HEK293T (cell line): ENCODE data around the gene ARID4A.

ENCODE experiments used
- CTCF ChIA-PET: fragments of 350-600 bp; formaldehyde crosslinking; extraction: SDS; loops from one replicate; lab custom pipeline; 2021; ENCODE audit warnings: antibody characterized with exemption, inconsistent platforms; lab: Yijun Ruan, JAX
- POLR2A ChIA-PET: fragments of 350-600 bp; formaldehyde crosslinking; extraction: SDS; loops from one replicate; lab custom pipeline; 2020; ENCODE audit warnings: antibody characterized with exemption, inconsistent platforms; lab: Yijun Ruan, JAX
- DNase-seq: peaks from one replicate; pipeline ENCODE4 v3.0.0; 2012; ENCODE audit warnings: mixed read lengths; ENCODE audit errors: extremely low spot score
- ARNT ChIP-seq: fragments of 450-650 bp; IDR thresholded peaks from 2 replicates; pipeline ENCODE4 v1.6.1; 2017; ENCODE audit warnings: mild to moderate bottlenecking
- BHLHE40 ChIP-seq: fragments of 450-650 bp; IDR thresholded peaks from 2 replicates; pipeline ENCODE4 v1.6.1; 2016; ENCODE audit warnings: mild to moderate bottlenecking, moderate library complexity, borderline replicate concordance
- CTBP1 ChIP-seq: fragments of 450-650 bp; IDR thresholded peaks from 2 replicates; pipeline ENCODE4 v1.6.1; 2016; ENCODE audit warnings: borderline replicate concordance
- ELF4 ChIP-seq: fragments of 450-650 bp; IDR thresholded peaks from 2 replicates; pipeline ENCODE4 v1.6.1; 2017; ENCODE audit warnings: antibody characterized with exemption
- FOXA1 ChIP-seq: fragments of 450-650 bp; IDR thresholded peaks from 2 replicates; pipeline ENCODE4 v1.6.1; 2016; ENCODE audit warnings: mild to moderate bottlenecking
- FOXK2 ChIP-seq: fragments of 450-650 bp; IDR thresholded peaks from 2 replicates; pipeline ENCODE4 v1.6.1; 2016; ENCODE audit warnings: mild to moderate bottlenecking
- FOXM1 ChIP-seq: fragments of 450-650 bp; IDR thresholded peaks from 2 replicates; pipeline ENCODE4 v1.6.1; 2017; ENCODE audit warnings: mild to moderate bottlenecking, borderline replicate concordance
- HDGF ChIP-seq: fragments of 450-650 bp; IDR thresholded peaks from 2 replicates; pipeline ENCODE4 v1.6.1; 2017; ENCODE audit warnings: antibody characterized with exemption, borderline replicate concordance
- L3MBTL2 ChIP-seq: fragments of 450-650 bp; conservative IDR thresholded peaks from 2 replicates; pipeline ENCODE4 v1.6.1; 2016; ENCODE audit warnings: mild to moderate bottlenecking
- LEF1 ChIP-seq: fragments of 450-650 bp; IDR thresholded peaks from 2 replicates; pipeline ENCODE4 v1.6.1; 2017; ENCODE audit warnings: mild to moderate bottlenecking, borderline replicate concordance
- NFRKB ChIP-seq: fragments of 450-650 bp; IDR thresholded peaks from 2 replicates; pipeline ENCODE4 v1.6.1; 2016; ENCODE audit warnings: mild to moderate bottlenecking, moderate library complexity
- SP1 ChIP-seq: fragments of 450-650 bp; IDR thresholded peaks from 2 replicates; pipeline ENCODE4 v1.6.1; 2017
- SUZ12 ChIP-seq: fragments of 450-650 bp; IDR thresholded peaks from 2 replicates; pipeline ENCODE4 v1.6.1; 2016; ENCODE audit warnings: mild to moderate bottlenecking
- TARDBP ChIP-seq: fragments of 450-650 bp; IDR thresholded peaks from 2 replicates; pipeline ENCODE4 v1.6.1; 2016
- ZNF384 ChIP-seq: fragments of 450-650 bp; IDR thresholded peaks from 2 replicates; pipeline ENCODE4 v1.6.1; 2016
- TF ChIP-seq, protein P1 (sequence below): fragments of 450-650 bp; IDR thresholded peaks from 2 replicates; pipeline ENCODE4 v1.6.1; 2016

Gene ARID4A

DNA sequence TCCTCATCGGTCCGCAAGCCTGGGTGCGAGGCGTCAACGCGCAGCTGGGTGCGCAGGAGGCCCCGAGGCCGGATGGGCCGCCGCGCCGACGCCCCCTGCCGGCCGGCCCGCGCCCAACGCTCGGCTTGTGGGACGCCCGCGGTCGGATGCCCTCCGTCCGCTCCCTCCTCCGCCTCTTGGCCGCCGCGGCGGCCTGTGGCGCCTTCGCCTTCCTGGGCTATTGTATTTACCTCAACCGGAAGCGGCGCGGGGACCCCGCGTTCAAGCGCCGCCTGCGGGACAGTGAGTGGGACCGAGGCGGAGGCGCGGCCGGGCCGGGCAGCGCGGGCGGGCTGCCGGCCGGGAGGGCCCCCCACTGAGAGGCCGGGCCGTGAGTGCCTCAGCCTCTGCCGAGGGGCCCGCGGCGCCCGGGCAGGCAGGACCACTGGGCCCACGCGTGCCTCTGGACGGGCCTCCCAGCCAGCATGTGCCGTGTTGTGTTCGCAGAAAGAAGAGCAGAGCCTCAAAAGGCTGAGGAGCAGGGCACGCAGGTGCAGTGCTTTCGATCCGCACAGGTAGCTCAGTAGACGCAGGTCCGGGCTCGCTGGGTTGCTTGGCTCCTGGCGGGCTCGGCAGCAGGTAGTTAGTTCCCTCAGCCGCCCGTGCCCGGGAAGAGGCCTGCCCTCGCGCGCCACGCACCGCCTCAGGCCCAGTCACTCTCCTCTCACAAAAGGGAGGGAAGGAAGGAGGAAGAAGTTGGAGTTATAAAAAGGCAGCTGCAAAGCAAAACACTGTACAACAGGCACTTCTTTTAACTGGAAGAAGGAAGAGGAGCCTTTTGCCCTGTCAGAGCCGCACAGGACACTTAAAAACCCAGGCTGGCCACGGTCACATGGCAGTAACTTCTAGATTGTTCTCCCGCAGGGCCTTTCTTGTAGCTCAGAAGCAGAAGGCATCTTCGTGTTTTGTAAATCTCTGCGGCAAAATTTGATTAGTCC, 97.7 kb downstream of the ARID4A start, which contains the start of gene TOMM20L:
Gene TOMM20L (plus strand): TSS at position 119 of the 977 bp plus-strand sequence. CDS start 28 bp downstream, at position 147.
- peak; percentile 89 for DNase-seq
- TF ChIP-seq ZNF384 (no peak), FOXM1 (0 out of 2 replicates have a peak, but pooled peaks have one; percentile 23), LEF1 (0 out of 2 replicates have a peak, but pooled peaks have one; percentile 83), BHLHE40 (no peak), SUZ12 (no peak), L3MBTL2 (peak; percentile 36), TARDBP (no peak), SP1 (no peak)
- TF ChIP-seq, protein P1, sequence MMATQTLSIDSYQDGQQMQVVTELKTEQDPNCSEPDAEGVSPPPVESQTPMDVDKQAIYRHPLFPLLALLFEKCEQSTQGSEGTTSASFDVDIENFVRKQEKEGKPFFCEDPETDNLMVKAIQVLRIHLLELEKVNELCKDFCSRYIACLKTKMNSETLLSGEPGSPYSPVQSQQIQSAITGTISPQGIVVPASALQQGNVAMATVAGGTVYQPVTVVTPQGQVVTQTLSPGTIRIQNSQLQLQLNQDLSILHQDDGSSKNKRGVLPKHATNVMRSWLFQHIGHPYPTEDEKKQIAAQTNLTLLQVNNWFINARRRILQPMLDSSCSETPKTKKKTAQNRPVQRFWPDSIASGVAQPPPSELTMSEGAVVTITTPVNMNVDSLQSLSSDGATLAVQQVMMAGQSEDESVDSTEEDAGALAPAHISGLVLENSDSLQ, result no peak
- ChIA-PET CTCF (interaction anchor here (0.6 to 1.2 kb wide), 7 partner anchors 8 to 363 kb away, joined by 3 to 4 read pairs (median 3); no protein-coding TSS in a partner anchor), POLR2A (interaction anchor here (0.5 to 2.9 kb wide), 8 partner anchors 10 to 1006 kb away, joined by 3 to 12 read pairs (median 3); partner anchors contain the start of genes ARID4A and NAA30)

DNA sequence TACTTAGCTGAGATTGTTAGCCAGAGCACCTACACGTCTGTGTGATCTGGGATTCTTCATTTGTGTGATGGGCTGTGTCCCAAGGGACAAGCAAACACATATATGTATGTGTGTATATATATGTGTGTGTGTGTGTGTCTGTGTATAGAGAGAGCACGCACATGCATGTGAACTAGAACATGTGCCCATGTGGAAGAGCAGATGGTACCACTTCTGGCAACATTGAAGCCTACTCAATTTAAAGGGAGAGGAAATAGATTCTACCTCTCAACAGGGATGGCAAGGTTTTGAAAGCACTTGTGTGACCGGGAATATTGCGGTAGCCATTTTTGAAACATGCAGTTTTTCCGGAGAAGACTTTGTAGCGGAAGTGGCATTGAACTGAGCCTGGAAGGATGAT, 98.8 kb downstream of the ARID4A start:
- ChIA-PET CTCF (no interaction called here), POLR2A (interaction anchor here (0.5 to 2.9 kb wide), 3 partner anchors 28 to 133 kb away, joined by 3 to 12 read pairs (median 4); partner anchors contain the start of gene ARID4A)
- TF ChIP-seq FOXK2 (no peak), L3MBTL2 (no peak), SUZ12 (no peak), ARNT (no peak), ELF4 (no peak), FOXA1 (no peak), TARDBP (no peak), HDGF (no peak), LEF1 (no peak), ZNF384 (no peak), SP1 (no peak), BHLHE40 (no peak), FOXM1 (no peak), NFRKB (no peak), CTBP1 (no peak)
- TF ChIP-seq, protein P1, result no peak

DNA sequence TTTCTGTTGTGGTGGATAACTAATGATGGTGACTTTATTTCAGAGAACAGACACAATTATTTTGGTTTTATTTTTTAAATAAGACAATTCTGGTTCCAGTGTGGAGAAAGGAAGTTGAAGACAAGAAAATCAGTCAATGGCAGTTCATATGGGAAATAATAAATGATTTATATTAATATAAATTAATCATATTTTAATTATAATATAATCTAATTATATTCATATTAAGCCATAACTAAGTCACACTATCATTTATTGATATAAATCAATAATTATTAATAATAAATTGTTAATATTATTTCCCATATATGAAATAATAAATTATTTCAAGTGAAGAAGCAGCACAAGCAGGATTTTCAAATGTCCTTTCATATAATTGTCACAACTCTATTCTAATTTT, 100.1 kb downstream of the ARID4A start:
- ChIA-PET POLR2A (interaction anchor here (1.3 kb wide), 1 partner anchor 28 kb away, joined by 3 read pairs; no protein-coding TSS in a partner anchor), CTCF (no interaction called here)
- DNase-seq, result no peak
- TF ChIP-seq SUZ12 (no peak), ARNT (no peak), BHLHE40 (no peak), NFRKB (no peak), ZNF384 (no peak), ELF4 (no peak), FOXA1 (no peak), CTBP1 (no peak), LEF1 (no peak), FOXM1 (no peak), L3MBTL2 (no peak), SP1 (no peak)

More for the DNA sequence above, 98.8 kb downstream of the ARID4A start:
- no peak for DNase-seq

DNA sequence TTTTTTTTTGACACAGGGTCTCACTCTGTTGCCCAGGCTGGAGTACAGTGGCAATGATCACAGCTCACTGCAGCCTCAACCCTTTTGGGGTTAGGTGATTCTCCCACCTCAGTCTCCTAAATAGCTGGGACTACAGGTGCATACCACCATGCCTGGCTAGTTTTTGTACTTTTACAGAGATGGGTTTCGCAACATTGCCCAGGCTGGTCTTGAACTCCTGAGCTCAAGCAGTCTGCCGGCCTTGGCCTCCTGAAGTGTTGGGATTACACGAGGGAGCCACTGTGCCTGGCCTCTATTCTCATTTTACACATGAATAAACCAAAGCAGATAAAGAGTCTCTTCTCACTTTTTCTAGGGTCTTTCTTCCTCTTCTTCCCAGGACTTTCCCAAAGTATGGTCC, 100.5 kb downstream of the ARID4A start:
- POLR2A ChIA-PET, result interaction anchor here (1.3 kb wide), 1 partner anchor 27 kb away, joined by 3 read pairs; no protein-coding TSS in a partner anchor
- CTCF ChIA-PET, result no interaction called here
- no peak for DNase-seq
- TF ChIP-seq ZNF384 (no peak), SP1 (no peak), ARNT (no peak), HDGF (no peak), FOXM1 (no peak)
- TF ChIP-seq, protein P1, result no peak

DNA sequence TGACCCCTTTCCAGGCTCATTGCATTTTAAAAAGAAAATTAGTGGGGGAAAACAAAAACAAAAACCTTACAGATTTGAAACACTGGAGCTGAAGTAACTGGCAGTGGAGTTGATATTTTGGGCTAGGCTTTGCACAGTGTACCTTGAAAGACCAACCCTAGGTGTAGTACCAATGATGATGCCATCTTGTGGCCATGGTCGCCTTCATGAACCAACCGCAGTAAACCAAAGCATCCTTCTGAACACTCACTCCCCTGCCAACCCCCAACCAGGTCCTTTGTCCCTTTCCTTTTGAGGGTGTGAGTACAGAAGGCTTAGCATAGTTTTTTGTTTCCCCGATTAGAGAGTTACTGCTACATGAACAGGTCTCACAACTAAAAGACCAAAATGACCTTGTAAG, 103.2 kb downstream of the ARID4A start:
- ChIA-PET CTCF (interaction anchor here (0.7 kb wide), 2 partner anchors 40 to 290 kb away, joined by 5 to 7 read pairs; no protein-coding TSS in a partner anchor), POLR2A (no interaction called here)

More for the DNA sequence above, 103.2 kb downstream of the ARID4A start:
- TF ChIP-seq ELF4 (no peak), ZNF384 (no peak), FOXA1 (no peak), FOXK2 (no peak), NFRKB (no peak), FOXM1 (no peak), SUZ12 (no peak), L3MBTL2 (no peak), BHLHE40 (no peak), HDGF (no peak), TARDBP (no peak), ARNT (no peak)
- TF ChIP-seq, protein P1, result no peak
- no peak for DNase-seq
